GM12878 (cell line): ENCODE data around the gene KLF6. TPM values are rescaled to one million over a fixed set of nuclear protein-coding genes. Genes with fewer than 3 reads are reported as not detected.
A peak's percentile ranks its signal among the peaks of the same experiment; 100 is the strongest.

Experiments used
- ATAC-seq: fragments of 200-7000 bp; cut with Tn5 transposase; 3 replicates; pipeline ENCODE4 v1.9.1; 2020; ENCODE audit warnings: mild to moderate bottlenecking, moderate library complexity
- BruUV-seq: library from RNA; stranded (reverse); fragments of 400-500 nt; replicated peaks from 2 replicates; lab custom pipeline; 2021; lab: Mats Ljungman, UMichigan
- CTCF ChIA-PET: fragments of 300-600 bp; sonication (Branson Sonifier 250); formaldehyde crosslinking; extraction: SDS; loops from one replicate; lab custom pipeline; 2021; ENCODE audit warnings: inconsistent platforms; lab: Yijun Ruan, JAX
- POLR2A ChIA-PET: fragments of 350-600 bp; formaldehyde crosslinking; extraction: SDS; loops from one replicate; lab custom pipeline; 2021; ENCODE audit warnings: inconsistent platforms; lab: Charles Lee
- RAD21 ChIA-PET: fragments of 300-600 bp; sonication (Branson Sonifier 250); formaldehyde crosslinking; loops from one replicate; lab custom pipeline; 2023; ENCODE audit warnings: antibody characterized with exemption; ENCODE audit not compliant: unreplicated experiment; lab: Charles Lee
- SMC1A ChIA-PET: fragments of 300-600 bp; sonication (Branson Sonifier 250); formaldehyde crosslinking; loops from one replicate; lab custom pipeline; 2023; ENCODE audit not compliant: unreplicated experiment, uncharacterized antibody; lab: Charles Lee
- DNase-seq: peaks from one replicate; pipeline ENCODE4 v3.0.0-alpha.2; 2011; ENCODE audit warnings: low read depth, low spot score
- FAIRE-seq: peaks from 3 replicates; lab custom pipeline; 2011; peaks lifted over from hg19 to GRCh38; lab: Jason Lieb, UNC
- H2AFZ ChIP-seq: 2 replicates; pipeline ENCODE4 v1.6.0; 2011; ENCODE audit warnings: low read depth, low read length, control low read depth; ENCODE audit not compliant: control insufficient read depth
- H3K27ac ChIP-seq: 2 replicates; pipeline ENCODE4 v1.5.1; 2011; ENCODE audit warnings: control low read depth; ENCODE audit not compliant: control insufficient read depth, insufficient read depth
- H3K27me3 ChIP-seq, 2 experiments: replicated peaks in 1 of 2; 2 replicates each; pipeline versions ENCODE4 v1.6.0 to v1.6.1; 2011; ENCODE audit warnings: low read length in 1 of 2; ENCODE audit not compliant: control insufficient read depth in 2 of 2, insufficient read depth in 2 of 2
- H3K36me3 ChIP-seq, 2 experiments: 2 replicates each; pipeline ENCODE4 v1.5.1; 2011; ENCODE audit warnings: low read length in 1 of 2; ENCODE audit not compliant: control insufficient read depth in 2 of 2, insufficient read depth in 2 of 2
- H3K4me1 ChIP-seq: 2 replicates; pipeline ENCODE4 v1.6.1; 2011; ENCODE audit warnings: mild to moderate bottlenecking, low read length, moderate library complexity, mixed read lengths; ENCODE audit not compliant: control insufficient read depth, insufficient read depth
- H3K4me2 ChIP-seq: 2 replicates; pipeline ENCODE4 v1.6.0; 2011; ENCODE audit warnings: control low read depth; ENCODE audit not compliant: control insufficient read depth, insufficient read depth
- H3K4me3 ChIP-seq: fragments of 200-600 bp; sonication (generic); 2 replicates; pipeline ENCODE4 v1.5.1; 2016
- H3K79me2 ChIP-seq: 2 replicates; pipeline ENCODE4 v1.6.0; 2011; ENCODE audit warnings: low read length; ENCODE audit not compliant: control insufficient read depth, insufficient read depth
- H3K9ac ChIP-seq: 2 replicates; pipeline ENCODE4 v1.8.0; 2011; ENCODE audit warnings: low read length, control low read depth, mixed read lengths; ENCODE audit not compliant: control insufficient read depth, insufficient read depth
- H3K9me3 ChIP-seq: replicated peaks from 3 replicates; pipeline ENCODE4 v1.5.1; 2011; ENCODE audit warnings: mild to moderate bottlenecking, low read length; ENCODE audit not compliant: control insufficient read depth, insufficient read depth
- H4K20me1 ChIP-seq: 2 replicates; pipeline ENCODE4 v1.6.0; 2011; ENCODE audit not compliant: control insufficient read depth, insufficient read depth
- BHLHE40 ChIP-seq, 2 experiments: fragments of 450-650 bp in 1 of 2; IDR thresholded peaks; 2 replicates each; pipeline ENCODE4 v1.6.1; 2011 to 2017; ENCODE audit warnings: low read depth in 2 of 2, borderline replicate concordance in 1 of 2, improper control_type of control experiment in 1 of 2, low read length in 1 of 2, mild to moderate bottlenecking in 1 of 2
- BMI1 ChIP-seq: fragments of 450-650 bp; IDR thresholded peaks from 2 replicates; pipeline ENCODE4 v1.6.1; 2016; ENCODE audit warnings: mild to moderate bottlenecking, moderate library complexity, borderline replicate concordance
- ETV6 ChIP-seq, 2 experiments: fragments of 450-650 bp in 1 of 2; IDR thresholded peaks in 1 of 2; conservative IDR thresholded peaks in 1 of 2; 2 replicates each; pipeline ENCODE4 v1.6.1; 2014; ENCODE audit warnings: antibody characterized with exemption in 1 of 2, borderline replicate concordance in 1 of 2, low read depth in 1 of 2, mild to moderate bottlenecking in 1 of 2, moderate library complexity in 1 of 2
- GABPA ChIP-seq: IDR thresholded peaks from 2 replicates; pipeline ENCODE4 v1.6.1; 2014; ENCODE audit warnings: antibody characterized with exemption, low read depth, mild to moderate bottlenecking, inconsistent platforms
- NFYB ChIP-seq: IDR thresholded peaks from 2 replicates; pipeline ENCODE4 v1.6.1; 2011; ENCODE audit warnings: low read depth, mild to moderate bottlenecking, low read length, improper control_type of control experiment, moderate library complexity; ENCODE audit not compliant: insufficient read depth
- PBX3 ChIP-seq: IDR thresholded peaks from 2 replicates; pipeline ENCODE4 v1.6.1; 2011; ENCODE audit warnings: mild to moderate bottlenecking, low read depth, low read length, moderate library complexity; ENCODE audit not compliant: insufficient replicate concordance
- POU2F2 ChIP-seq: IDR thresholded peaks from 3 replicates; pipeline ENCODE4 v1.6.1; 2011; ENCODE audit warnings: low read depth, mild to moderate bottlenecking, low read length, borderline replicate concordance
- SREBF1 ChIP-seq: IDR thresholded peaks from 2 replicates; pipeline ENCODE4 v1.6.1; 2012; ENCODE audit warnings: mild to moderate bottlenecking, low read length
- STAT3 ChIP-seq: IDR thresholded peaks from 2 replicates; pipeline ENCODE4 v1.6.1; 2011; ENCODE audit warnings: low read depth, low read length, improper control_type of control experiment
- TBL1XR1 ChIP-seq: IDR thresholded peaks from 2 replicates; pipeline ENCODE4 v1.6.1; 2012; ENCODE audit warnings: low read depth, low read length, improper control_type of control experiment
- TCF7 ChIP-seq: IDR thresholded peaks from 2 replicates; pipeline ENCODE4 v1.6.1; 2014; ENCODE audit warnings: antibody characterized with exemption, borderline replicate concordance
- ZBTB33 ChIP-seq: fragments of 450-650 bp; IDR thresholded peaks from 2 replicates; pipeline ENCODE4 v1.6.1; 2017; ENCODE audit warnings: mild to moderate bottlenecking
- ZNF217 ChIP-seq: fragments of 450-650 bp; IDR thresholded peaks from 2 replicates; pipeline ENCODE4 v1.6.1; 2017; ENCODE audit warnings: antibody characterized with exemption, mild to moderate bottlenecking
- ZZZ3 ChIP-seq: IDR thresholded peaks from 2 replicates; pipeline ENCODE4 v1.6.1; 2011; ENCODE audit warnings: low read depth; ENCODE audit not compliant: control insufficient read depth, insufficient read length
- WGBS: methylation state at CpG from one replicate; pipeline ENCODE4 v1.1.6; 2016; ENCODE audit warnings: low lambda C conversion rate; ENCODE audit not compliant: insufficient replicate concordance, insufficient coverage; ENCODE audit errors: missing lambda C conversion rate; 5-methylcytosine and 5-hydroxymethylcytosine counted together
- in situ Hi-C: fragments of 300-500 bp; cut with MboI; formaldehyde crosslinking; loops from 9 replicates; pipeline ENCODE4 v1.14.3; 2018; ENCODE audit warnings: mixed read lengths
- intact Hi-C: fragments of 100-400 bp; cut with micrococcal nuclease; formaldehyde crosslinking; loops from one replicate; pipeline ENCODE4 v1.14.2; 2022; ENCODE audit not compliant: unreplicated experiment
- polyA plus RNA-seq, 11 experiments: library from polyadenylated mRNA; depleted of rRNA in 4 of 11; unstranded in 6 of 11; stranded (reverse) in 5 of 11; fragments of >200 nt; fragmentation: Nextera tagmentation in 4 of 11; fragmentation: Illumina TruSeq in 1 of 11; extraction: Ambion mirVana in 4 of 11; extraction: Trizol in 1 of 11; gene quantifications; 1 replicate in 1 of 11; 2 replicates in 10 of 11; pipeline versions ENCODE4 v1.2.1 to v1.2.3, GENCODE V29; 2011 to 2016; ENCODE audit warnings: inconsistent platforms in 2 of 11, missing spikeins in 2 of 11, low read depth in 1 of 11
- total RNA-seq, 4 experiments: library from RNA; depleted of rRNA in 3 of 4; stranded (reverse); fragments of >200 nt in 3 of 4; fragmentation: Illumina TruSeq in 1 of 4; extraction: Trizol in 1 of 4; gene quantifications; 2 replicates each; pipeline versions ENCODE4 v1.2.1 to v1.2.3, GENCODE V29; 2013 to 2021
- TF ChIP-seq, protein P1 (sequence below): fragments of 450-650 bp; IDR thresholded peaks from 2 replicates; pipeline ENCODE4 v1.6.1; 2018; ENCODE audit warnings: borderline replicate concordance, mild to moderate bottlenecking; ENCODE audit not compliant: partially characterized antibody

KLF6 gene
- total and polyA plus RNA-seq, 10 of the 15 experiments (the other 5 are each of a cell fraction or from before 2014, with no cell fraction given) = 7.4 to 54.1 (median 23.5) TPM

GRCh38 chr10:3761904-3762303 lies 23.1 kb downstream of the KLF6 start (continued):
- TF ChIP-seq, protein P1, sequence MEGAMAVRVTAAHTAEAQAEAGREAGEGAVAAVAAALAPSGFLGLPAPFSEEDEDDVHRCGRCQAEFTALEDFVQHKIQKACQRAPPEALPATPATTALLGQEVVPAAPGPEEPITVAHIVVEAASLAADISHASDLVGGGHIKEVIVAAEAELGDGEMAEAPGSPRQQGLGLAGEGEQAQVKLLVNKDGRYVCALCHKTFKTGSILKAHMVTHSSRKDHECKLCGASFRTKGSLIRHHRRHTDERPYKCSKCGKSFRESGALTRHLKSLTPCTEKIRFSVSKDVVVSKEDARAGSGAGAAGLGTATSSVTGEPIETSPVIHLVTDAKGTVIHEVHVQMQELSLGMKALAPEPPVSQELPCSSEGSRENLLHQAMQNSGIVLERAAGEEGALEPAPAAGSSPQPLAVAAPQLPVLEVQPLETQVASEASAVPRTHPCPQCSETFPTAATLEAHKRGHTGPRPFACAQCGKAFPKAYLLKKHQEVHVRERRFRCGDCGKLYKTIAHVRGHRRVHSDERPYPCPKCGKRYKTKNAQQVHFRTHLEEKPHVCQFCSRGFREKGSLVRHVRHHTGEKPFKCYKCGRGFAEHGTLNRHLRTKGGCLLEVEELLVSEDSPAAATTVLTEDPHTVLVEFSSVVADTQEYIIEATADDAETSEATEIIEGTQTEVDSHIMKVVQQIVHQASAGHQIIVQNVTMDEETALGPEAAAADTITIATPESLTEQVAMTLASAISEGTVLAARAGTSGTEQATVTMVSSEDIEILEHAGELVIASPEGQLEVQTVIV = no peak
- TF ChIP-seq GABPA (no peak), BMI1 (no peak)
- TF ChIP-seq, all 136 proteins: peak for 0

DNA sequence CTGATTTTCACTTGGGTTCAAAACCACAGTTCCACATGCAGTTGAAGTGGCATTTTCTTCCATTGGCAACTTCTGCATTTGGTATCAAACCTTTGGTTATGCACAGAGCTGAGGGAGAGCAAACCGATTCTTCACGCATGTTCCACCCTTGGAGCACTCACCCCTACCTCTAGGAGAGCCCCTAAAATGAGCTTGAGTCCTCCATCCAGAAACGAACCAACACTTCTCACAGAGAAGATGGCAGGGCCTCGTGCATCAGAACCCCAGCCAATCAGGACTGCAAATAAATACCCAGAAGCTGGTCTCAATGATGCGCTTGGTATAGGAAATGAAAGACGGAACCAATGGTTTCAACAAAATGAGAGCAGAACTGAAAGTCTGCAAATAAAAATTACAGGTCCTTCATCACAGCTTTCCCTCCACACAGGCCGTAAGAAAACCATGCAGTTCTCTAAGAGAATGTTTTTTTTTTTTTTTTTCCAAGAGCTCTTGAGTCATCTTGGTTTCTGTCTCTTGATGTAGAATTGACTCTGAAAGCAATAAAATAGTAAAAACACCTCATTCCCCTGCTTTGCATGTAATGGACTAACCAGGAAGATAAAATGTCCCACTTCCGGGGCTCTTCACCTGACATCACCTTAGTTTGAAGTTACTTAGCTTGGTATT lies 23.9 kb downstream of the KLF6 start:
- Histone ChIP-seq H3K9ac (no peak overlapping the region), H3K4me3 (no peak overlapping the region), H4K20me1 (no peaks in the 10 kb centered on the region), H3K27me3 (no peaks in the 10 kb centered on the region), H3K4me1 (peaks cover 55% of the 10 kb centered on the region), H3K9me3 (peaks cover 9% of the 10 kb centered on the region; the same call in 2 of the 3 replicates), H3K4me2 (0 out of 2 replicates have a peak overlapping the region, but pooled peaks have one; percentile 24), H2AFZ (no peak overlapping the region), H3K79me2 (no peaks in the 10 kb centered on the region), H3K36me3 (no peaks in the 10 kb centered on the region), H3K27ac (peak overlapping the region; percentile 54)
- CTCF ChIA-PET = interaction anchor here (0.7 to 1.8 kb wide), 6 partner anchors 14 to 1758 kb away, joined by 3 to 5 read pairs (median 4); no protein-coding TSS in a partner anchor
- POLR2A ChIA-PET = interaction anchor here (0.6 to 2.0 kb wide), 7 partner anchors 14 to 33 kb away, joined by 3 to 10 read pairs (median 4); no protein-coding TSS in a partner anchor
- FAIRE-seq = peak; percentile 18
- intact Hi-C loops = no loop called here
- no TSS peak for BruUV-seq
- in situ Hi-C loops = no loop called here
- SMC1A ChIA-PET = interaction anchor here (0.7 to 2.0 kb wide), 12 partner anchors 9 to 114 kb away, joined by 3 to 11 read pairs (median 4); partner anchors contain the start of gene KLF6
- RAD21 ChIA-PET = interaction anchor here (0.6 to 3.5 kb wide), 9 partner anchors 14 to 140 kb away, joined by 3 to 13 read pairs (median 4); partner anchors contain the start of gene KLF6
- ATAC-seq = peak; percentile 61
- peak; percentile 76 for DNase-seq
- WGBS = 24% methylated on average over 8 of the region's 8 CpGs
- TF ChIP-seq ZZZ3 (no peak), ZBTB33 (no peak), ETV6 (conservative IDR thresholded peaks at IDR 0.05 in 1 of 2, IDR thresholded peaks at IDR 0.05 in 1 of 2; ENCODE audit: borderline replicate concordance in 1 of 2, low read depth in 1 of 2) (peak in 1 of 2 experiments; percentile 94; a peak in 2 of 4 replicates), ZNF217 (no peak), SREBF1 (no peak), NFYB (0 out of 2 replicates have a peak, but pooled peaks have one; percentile 40), PBX3 (no peak), BHLHE40 (IDR thresholded peaks at IDR 0.05; ENCODE audit: borderline replicate concordance in 1 of 2, low read depth in 2 of 2, low read length in 1 of 2) (no peak), TBL1XR1 (peak; percentile 73; the same call in 1 of the 2 replicates), TCF7 (no peak), POU2F2 (no peak), STAT3 (no peak)
